ENCODE measurements around the gene STRA6.

Gene STRA6

GRCh38 chr15:74159773-74160172 lies 42.8 kb downstream of the STRA6 start:
- DNase-seq = peak; percentile 18

DNA sequence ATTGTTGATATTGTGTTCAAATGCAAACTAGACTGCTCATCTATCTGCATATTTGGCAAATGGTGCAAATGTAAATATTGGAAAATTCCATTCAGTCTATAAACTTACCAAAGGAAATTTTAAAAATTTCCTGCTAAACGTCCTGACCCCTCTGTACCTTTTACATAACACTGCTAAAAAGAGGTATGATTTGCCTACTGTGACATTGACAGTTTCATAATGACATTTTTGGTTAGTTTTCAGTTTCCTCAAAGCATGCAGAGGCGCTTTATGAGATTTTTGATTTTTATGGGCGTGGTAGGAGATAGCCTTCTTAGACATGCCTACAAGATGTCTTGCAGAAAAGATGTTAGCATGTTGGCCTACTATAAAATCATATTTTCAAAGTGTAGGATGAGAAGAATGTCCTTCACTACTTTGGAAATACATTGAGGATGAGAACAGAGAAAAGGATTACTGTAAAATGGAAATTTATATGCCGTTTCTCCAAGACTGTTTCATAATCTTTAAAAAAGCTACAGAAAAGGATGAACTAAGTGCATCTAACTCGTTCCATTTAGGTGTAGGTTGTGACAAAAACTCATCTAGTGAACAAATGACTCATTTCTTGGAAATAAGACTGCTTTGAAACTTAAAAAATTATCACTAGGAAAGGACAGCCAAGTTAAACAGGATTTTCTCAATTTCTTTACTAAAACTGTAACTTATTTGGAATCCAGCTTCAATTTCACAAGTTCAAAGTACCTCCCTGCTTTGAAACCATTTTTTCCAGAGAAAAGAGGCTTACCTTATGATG lies 43.5 kb downstream of the STRA6 start:
- DNase-seq = no peak

DNA sequence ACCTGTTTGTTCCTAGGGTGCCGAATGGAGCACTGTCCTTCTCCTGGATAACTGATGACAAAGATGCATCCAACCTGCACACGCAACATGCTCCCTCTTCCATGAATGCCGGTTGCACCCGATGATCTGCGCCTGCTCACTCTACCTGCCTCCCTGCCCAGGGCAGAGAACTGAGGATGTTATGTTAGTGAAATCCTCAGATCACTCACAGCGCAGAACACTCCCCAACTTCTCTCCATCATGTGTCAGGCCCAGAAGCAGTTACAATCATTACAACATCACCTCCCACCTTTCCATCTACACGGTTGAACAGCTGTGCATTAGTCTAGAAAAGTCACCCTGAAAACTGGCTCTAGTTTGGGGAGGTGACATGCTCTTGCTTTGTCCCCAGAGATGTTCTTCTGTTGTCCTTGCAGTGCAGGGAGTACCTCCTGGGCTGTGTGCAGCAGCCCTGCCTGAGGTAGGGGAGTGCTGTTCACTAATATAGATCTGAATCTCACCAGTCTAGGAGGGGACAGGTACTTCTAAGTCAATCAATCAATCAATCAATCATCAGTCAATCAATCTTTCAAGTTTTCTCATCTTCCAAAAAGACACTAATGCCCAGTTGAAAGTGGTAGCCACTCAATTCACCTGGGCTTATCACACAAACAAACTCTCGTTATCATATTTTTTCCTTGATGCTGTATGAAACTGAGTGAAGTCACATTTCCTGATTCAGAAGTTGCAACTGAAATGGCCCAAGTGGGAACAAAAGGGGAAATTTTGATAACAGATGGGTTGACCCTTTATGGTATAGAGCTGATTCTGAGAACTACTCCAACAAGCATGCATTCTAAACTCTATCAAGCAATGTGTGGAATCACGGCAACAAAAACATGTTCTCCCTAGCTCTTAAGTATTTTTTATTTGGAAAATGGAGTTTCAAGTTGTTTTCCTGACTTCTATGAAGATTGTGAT lies 44.4 kb downstream of the STRA6 start:
- DNase-seq = no peak

DNA sequence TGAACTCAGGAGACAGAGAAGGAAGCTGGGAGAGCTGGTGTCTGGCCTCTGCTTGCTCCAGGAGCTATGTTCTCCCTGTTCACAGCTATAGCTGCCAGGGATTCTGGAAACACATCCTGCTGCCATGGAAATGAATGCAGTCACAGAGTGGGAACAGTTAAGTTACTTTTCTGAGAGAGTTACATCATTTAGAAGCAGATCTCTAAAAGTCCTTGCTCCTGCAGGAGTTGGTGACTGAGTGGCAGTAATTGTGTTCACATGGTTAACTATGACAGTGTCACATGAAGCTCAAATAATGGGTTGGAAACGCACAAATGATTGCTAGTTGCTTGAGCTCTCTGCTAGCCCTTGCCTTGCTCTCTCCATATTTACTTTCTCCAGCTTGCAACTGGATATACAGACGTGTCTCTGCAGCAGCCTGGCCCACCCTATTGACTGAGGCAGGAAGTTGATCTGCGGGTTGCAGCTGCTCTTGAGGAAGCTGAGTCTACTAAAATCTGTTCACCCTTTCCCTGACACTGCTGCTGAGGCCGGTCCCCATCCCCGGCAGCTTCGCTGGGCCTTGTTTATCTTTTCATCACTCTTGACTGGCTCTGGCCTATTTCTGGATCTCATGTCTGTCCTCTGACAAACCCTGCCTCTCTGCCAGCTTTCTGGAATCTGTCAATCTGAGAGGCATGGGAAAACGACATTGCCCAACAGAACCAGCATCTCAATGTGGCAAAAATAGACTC lies 45.7 kb downstream of the STRA6 start:
- peak; percentile 80 for DNase-seq

DNA sequence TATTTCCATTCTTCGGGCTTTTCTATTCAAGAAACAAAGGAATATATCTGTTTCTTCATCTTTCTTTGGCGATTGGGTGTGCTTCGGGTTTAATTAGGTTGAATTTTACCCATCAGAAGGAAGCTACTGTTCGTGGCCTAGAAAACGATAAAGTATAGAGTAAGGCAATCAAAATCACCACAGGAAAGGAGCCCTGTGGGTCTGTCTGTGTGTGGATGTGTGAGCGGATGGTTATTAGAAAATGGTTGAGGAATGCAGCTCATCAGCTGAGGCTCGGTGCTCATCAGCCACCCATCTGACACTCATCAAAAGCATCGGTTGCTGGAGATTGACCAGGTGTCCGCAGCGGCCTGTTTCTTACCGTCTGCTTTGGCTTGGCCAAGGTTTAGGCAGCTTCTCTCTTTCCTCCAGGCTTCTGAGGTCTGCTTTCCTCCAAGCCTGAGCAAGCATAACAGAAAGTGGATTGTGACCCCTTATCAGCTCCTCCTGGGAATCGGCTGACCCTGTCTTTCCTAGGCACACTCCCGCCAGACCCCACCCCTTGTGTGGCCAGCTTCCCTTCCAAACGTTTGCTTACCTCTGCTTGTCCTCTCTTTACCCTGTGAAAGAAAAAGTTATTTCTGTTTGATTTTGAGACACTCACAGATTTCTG lies 46.7 kb downstream of the STRA6 start:
- peak; percentile 2 for DNase-seq

DNA sequence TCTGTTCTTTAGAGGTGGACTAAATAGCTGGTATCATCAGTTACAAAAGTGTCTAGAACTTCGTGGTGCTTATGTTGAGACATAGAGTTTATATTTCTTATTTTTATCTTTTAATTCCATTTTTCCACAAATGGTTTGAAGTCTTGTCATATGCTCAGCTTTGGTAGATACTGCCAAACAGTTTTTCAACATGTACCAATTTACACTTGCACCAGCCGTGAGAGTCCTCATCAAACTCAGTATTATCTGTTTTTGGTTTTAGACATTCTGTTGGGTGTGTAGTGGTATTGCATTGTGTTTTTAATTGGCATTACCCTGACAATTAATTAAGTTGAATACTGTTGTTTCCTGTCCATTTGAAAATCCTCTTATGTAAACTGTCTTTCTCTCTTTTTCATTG lies 55.5 kb downstream of the STRA6 start:
- no peak for DNase-seq

DNA sequence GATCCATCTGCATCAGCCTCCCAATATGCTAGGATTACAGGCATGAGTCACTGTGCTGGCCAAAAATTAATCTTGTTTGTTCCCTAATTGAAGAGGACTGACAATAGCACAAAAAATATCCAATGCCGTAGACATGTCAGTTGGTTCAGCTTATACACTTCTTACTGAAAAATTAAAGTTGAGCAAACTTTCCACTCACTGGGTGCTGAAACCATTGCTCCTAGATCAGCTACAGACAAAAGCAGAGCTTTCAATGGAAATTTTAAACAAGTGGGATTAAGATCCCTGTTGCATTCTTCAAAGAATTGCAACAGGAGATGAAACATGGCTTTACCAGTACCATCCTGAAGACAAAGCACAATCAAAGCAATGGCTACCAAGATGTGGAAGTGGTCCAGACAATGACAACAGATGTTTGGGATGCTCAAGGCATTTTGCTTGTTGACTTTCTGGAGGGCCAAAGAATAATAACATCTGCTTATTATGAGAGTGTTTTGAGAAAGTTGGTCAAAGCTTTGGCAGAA lies 56.2 kb downstream of the STRA6 start:
- DNase-seq = no peak

DNA sequence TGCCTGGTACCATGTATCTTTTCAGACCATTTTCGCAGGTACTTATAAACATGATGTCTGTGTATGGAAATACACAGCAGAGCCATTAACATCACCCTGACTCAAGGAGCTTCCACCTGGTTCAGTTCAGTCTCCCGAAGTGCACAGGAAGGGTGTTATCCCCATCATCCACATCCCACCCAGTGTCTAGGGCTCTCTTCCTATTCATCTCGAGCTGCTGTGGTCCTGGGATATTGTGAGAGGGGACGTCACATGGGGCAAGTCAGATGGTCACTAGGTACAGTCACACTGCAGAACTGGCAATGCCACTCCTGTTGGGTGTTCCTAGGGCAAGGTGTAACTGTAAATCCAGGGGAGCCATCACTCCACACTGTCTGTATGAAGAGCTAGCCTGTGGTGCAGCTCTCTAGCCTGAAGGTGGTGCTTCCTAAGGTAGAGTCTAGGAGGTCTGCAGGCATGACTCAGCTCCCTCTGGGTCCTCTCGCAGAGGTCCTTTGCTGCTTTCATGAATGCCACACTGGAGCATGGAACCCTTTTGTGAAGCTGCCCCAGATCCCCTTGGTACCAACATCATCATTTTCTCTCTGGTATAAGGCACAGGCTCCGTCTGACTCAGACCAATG lies 58.3 kb downstream of the STRA6 start:
- DNase-seq = peak; percentile 39

DNA sequence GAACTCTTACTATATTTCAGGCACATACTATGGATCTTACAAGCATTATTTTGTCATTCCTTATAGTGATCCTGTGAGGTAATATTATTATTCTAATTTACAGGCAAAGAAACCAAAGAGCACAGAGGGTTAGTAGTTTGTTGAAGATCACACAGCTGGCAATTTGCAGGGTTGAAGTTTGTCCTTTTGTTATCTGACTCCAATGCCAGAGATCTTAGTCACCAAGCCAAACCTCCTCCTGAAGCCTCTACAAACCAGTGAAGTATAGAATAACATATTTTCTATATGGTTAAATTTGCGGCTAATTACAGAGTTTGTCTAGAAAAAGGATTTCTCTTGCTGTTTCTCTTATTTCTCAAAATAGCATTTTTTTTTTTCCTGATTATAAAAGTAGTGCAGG lies 61.0 kb downstream of the STRA6 start:
- no peak for DNase-seq

DNA sequence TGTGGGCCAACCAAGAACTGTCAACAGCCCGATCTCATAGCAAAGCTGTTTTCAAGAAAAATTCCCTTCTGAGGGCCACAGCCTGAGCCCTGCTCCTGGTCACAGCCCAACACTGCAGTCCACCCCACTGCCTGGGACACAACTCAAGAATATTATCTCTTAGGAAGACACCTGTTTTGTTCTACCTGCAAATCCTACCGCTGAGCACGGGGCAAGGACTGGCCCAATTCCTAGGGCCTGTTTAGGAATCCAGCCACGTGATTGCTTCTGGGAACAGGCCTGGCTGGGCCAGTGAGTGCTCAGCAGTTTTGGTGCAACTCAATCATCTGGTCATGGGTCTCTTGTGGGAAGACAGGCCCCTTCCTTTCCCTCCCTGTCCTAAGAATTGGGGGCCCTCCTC lies 63.9 kb downstream of the STRA6 start:
- no peak for DNase-seq

DNA sequence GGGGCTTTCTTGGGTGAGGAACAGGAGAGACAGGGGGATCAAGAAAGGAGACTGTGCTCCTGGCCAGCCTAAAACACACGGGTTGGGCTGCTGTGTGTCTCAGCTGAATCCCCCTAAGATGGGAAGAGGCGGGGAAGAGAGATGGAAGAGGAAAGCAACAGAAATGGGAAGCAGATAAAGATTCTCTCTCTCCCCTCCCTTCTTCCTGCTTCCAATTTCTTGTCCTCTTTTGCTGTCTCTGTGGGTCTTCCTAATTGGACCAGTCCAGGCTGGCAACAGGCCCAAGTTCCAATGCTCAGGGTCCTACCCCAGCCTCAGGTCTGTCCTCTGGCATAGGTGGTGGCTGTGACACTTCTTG lies 65.1 kb downstream of the STRA6 start:
- DNase-seq = peak; percentile 6

- DNase-seq = peak; percentile 19
Measured at GRCh38 chr15:74136814-74137536, 65.6 kb downstream of the STRA6 start.

DNA sequence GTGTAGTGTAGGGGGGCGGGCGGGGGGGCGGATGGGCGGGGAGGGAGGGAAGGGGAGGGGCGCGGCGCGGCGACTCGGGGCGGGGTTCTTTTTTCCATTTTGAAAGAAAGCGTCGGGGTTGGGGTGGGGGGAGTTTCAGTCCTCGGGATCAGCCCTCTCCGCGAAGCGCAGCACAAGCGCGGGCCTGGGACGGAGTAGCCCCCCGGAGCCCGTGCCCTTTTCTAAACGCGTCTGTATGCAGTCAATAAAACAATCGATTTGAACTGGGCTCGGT lies 66.1 kb downstream of the STRA6 start:
- DNase-seq = no peak

- DNase-seq = no peak
Measured at GRCh38 chr15:74135041-74135565, 67.5 kb downstream of the STRA6 start.

DNA sequence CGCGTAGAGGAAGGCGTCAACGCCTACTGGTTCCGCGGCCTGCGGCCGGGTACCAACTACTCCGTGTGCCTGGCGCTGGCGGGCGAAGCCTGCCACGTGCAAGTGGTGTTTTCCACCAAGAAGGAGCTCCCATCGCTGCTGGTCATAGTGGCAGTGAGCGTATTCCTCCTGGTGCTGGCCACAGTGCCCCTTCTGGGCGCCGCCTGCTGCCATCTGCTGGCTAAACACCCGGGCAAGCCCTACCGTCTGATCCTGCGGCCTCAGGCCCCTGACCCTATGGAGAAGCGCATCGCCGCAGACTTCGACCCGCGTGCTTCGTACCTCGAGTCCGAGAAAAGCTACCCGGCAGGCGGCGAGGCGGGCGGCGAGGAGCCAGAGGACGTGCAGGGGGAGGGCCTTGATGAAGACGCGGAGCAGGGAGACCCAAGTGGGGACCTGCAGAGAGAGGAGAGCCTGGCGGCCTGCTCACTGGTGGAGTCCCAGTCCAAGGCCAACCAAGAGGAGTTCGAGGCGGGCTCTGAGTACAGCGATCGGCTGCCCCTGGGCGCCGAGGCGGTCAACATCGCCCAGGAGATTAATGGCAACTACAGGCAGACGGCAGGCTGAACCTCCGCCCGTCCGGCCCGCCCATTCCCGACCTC lies 68.1 kb downstream of the STRA6 start:
- DNase-seq = peak; percentile 3

DNA sequence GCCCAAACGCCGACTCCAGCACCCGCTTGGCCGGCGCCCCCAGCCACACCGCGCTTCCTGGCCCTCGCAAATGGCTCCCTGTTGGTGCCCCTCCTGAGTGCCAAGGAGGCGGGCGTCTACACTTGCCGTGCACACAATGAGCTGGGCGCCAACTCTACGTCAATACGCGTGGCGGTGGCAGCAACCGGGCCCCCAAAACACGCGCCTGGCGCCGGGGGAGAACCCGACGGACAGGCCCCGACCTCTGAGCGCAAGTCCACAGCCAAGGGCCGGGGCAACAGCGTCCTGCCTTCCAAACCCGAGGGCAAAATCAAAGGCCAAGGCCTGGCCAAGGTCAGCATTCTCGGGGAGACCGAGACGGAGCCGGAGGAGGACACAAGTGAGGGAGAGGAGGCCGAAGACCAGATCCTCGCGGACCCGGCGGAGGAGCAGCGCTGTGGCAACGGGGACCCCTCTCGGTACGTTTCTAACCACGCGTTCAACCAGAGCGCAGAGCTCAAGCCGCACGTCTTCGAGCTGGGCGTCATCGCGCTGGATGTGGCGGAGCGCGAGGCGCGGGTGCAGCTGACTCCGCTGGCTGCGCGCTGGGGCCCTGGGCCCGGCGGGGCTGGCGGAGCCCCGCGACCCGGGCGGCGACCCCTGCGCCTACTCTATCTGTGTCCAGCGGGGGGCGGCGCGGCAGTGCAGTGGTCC lies 68.7 kb downstream of the STRA6 start:
- no peak for DNase-seq

- DNase-seq = no peak
Measured at GRCh38 chr15:74132681-74133651, 69.6 kb downstream of the STRA6 start.

GRCh38 chr15:74131628-74132413 lies 70.8 kb downstream of the STRA6 start:
- DNase-seq = no peak

All from NCI-H69 (cell line).